ENCODE results near the gene PARD3.

The PARD3 gene

GRCh38 chr10:34825414-34825813 lies 10.3 kb upstream of the PARD3 start:
- H3K4me3 ChIP-seq (replicated peaks in 1 of 2; ENCODE audit: low read depth in 2 of 2, low read length in 2 of 2), result no peak overlapping the region
- TF ChIP-seq, protein P1, sequence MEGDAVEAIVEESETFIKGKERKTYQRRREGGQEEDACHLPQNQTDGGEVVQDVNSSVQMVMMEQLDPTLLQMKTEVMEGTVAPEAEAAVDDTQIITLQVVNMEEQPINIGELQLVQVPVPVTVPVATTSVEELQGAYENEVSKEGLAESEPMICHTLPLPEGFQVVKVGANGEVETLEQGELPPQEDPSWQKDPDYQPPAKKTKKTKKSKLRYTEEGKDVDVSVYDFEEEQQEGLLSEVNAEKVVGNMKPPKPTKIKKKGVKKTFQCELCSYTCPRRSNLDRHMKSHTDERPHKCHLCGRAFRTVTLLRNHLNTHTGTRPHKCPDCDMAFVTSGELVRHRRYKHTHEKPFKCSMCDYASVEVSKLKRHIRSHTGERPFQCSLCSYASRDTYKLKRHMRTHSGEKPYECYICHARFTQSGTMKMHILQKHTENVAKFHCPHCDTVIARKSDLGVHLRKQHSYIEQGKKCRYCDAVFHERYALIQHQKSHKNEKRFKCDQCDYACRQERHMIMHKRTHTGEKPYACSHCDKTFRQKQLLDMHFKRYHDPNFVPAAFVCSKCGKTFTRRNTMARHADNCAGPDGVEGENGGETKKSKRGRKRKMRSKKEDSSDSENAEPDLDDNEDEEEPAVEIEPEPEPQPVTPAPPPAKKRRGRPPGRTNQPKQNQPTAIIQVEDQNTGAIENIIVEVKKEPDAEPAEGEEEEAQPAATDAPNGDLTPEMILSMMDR (IDR thresholded peaks at IDR 0.05; ENCODE audit: low read depth, low read length), result no peak
- no peak for DNase-seq (ENCODE audit: low read depth in 2 of 2)

DNA sequence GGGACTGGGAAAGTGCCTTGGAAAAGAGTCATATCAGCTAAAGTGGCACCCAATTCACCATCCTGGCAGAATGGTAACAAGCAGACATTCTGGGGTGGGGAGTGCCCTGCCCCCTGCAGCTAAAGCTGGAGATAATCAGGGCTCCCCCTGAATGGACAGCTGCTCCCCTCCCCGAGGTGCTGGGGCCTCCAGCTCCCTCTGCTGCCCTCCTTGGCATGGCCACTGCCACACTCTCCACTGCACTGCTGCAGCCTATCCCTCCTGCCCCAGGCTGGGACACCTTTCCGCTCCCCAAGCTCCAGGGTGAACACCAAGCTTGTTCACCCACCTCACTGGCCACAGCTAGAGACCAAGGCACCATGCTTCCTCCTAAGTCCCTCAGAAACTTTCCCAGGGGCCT lies 9.8 kb upstream of the PARD3 start:
- no peak for DNase-seq (ENCODE audit: low read depth in 2 of 2)
- TF ChIP-seq, protein P1 (IDR thresholded peaks at IDR 0.05; ENCODE audit: low read depth, low read length), result peak; percentile 27
- no peak overlapping the region for H3K4me3 ChIP-seq (replicated peaks in 1 of 2; ENCODE audit: low read depth in 2 of 2, low read length in 2 of 2)

- TF ChIP-seq, protein P1 (IDR thresholded peaks at IDR 0.05; ENCODE audit: low read depth, low read length), result no peak
- no peak overlapping the region for H3K4me3 ChIP-seq (replicated peaks in 1 of 2; ENCODE audit: low read depth in 2 of 2, low read length in 2 of 2)
- no peak for DNase-seq (ENCODE audit: low read depth in 2 of 2)
Measured at GRCh38 chr10:34821587-34822585, 6.8 kb upstream of the PARD3 start.

DNA sequence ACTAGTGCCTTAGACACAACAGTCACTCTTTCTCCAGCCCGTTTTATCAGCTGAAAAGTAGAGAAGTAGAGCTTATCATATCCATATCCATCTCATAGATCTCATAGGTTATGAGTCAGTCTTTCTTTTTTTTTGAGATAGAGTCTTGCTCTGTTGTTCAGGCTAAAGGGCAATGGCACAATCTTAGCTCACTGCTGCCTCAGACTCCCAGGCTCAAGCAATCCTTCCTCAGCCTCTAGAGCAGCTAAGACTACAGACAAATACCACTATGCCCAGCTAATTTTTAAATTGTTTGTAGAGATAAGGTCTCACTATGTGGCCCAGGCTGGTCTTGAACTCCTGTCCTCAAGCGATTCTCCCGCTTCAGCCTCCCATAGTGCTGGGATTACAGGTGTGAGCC lies 2.5 kb upstream of the PARD3 start:
- TF ChIP-seq, protein P1 (IDR thresholded peaks at IDR 0.05; ENCODE audit: low read depth, low read length), result no peak
- no peak overlapping the region for H3K4me3 ChIP-seq (replicated peaks in 1 of 2; ENCODE audit: low read depth in 2 of 2, low read length in 2 of 2)
- no peak for DNase-seq (ENCODE audit: low read depth in 2 of 2)

DNA sequence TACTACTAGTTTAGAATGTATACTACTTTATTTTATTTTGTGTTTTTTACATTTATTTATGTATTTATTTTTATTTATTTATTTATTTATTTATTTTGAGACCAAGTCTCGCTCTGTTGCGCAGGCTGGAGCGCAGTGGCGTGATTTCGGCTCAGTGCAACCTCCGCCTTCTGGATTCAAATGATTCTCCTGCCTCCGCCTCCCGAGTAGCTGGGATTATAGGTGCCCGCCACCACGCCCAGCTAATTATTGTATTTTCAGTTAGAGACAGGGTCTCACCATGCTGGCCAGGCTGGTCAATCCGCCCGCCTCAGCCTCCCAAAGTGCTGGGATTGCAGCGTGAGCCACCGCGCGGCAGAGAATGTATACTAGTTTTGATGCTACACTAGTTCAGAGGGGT lies 2.0 kb upstream of the PARD3 start:
- TF ChIP-seq, protein P1 (IDR thresholded peaks at IDR 0.05; ENCODE audit: low read depth, low read length), result no peak
- no peak for DNase-seq (ENCODE audit: low read depth in 2 of 2)
- no peak overlapping the region for H3K4me3 ChIP-seq (replicated peaks in 1 of 2; ENCODE audit: low read depth in 2 of 2, low read length in 2 of 2)

DNA sequence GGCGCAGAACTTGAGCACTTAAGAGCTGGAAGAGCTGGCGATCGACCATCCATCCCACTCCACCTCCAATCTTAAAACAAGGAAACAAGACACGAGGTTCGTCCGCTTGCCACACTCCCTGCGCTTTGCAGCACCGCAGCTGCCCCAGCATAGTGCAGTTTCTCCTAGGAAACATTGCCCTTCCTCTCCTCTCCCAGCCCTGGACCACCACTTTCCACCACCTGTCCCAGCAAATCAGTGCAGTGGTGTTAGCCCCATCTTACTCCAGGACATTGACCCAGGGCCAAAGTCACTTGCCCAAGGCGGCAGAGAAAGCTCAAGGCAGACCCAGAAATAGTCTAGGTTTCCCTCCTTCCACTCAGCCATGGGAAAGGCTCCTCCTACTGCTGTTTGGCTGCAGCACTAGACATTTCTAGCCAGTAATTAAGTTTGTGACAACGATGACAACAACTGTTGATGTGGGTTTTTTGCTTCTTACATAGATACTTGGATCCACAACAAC lies 1.5 kb upstream of the PARD3 start:
- H3K4me3 ChIP-seq (replicated peaks in 1 of 2; ENCODE audit: low read depth in 2 of 2, low read length in 2 of 2), result peak overlapping the region; percentile 6 to 76
- TF ChIP-seq, protein P1 (IDR thresholded peaks at IDR 0.05; ENCODE audit: low read depth, low read length), result no peak
- DNase-seq (ENCODE audit: low read depth in 2 of 2), result peak; percentile 45 to 54
